RCC 7860 (cell line): Measurements from ENCODE around the gene HMMR.
"Not testable (repeated sequence)": the region's sequence is repeated elsewhere in the genome, so short reads cannot be mapped to it uniquely, and the experiment has no call there.

ENCODE experiments used
- DNase-seq: peaks from one replicate; pipeline ENCODE4 v3.0.0-alpha.2; 2015; ENCODE audit warnings: low spot score
- FAIRE-seq: peaks from 2 replicates; lab custom pipeline; 2012; peaks lifted over from hg19 to GRCh38; lab: Jason Lieb, UNC

The HMMR gene, protein sequence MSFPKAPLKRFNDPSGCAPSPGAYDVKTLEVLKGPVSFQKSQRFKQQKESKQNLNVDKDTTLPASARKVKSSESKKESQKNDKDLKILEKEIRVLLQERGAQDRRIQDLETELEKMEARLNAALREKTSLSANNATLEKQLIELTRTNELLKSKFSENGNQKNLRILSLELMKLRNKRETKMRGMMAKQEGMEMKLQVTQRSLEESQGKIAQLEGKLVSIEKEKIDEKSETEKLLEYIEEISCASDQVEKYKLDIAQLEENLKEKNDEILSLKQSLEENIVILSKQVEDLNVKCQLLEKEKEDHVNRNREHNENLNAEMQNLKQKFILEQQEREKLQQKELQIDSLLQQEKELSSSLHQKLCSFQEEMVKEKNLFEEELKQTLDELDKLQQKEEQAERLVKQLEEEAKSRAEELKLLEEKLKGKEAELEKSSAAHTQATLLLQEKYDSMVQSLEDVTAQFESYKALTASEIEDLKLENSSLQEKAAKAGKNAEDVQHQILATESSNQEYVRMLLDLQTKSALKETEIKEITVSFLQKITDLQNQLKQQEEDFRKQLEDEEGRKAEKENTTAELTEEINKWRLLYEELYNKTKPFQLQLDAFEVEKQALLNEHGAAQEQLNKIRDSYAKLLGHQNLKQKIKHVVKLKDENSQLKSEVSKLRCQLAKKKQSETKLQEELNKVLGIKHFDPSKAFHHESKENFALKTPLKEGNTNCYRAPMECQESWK

DNA sequence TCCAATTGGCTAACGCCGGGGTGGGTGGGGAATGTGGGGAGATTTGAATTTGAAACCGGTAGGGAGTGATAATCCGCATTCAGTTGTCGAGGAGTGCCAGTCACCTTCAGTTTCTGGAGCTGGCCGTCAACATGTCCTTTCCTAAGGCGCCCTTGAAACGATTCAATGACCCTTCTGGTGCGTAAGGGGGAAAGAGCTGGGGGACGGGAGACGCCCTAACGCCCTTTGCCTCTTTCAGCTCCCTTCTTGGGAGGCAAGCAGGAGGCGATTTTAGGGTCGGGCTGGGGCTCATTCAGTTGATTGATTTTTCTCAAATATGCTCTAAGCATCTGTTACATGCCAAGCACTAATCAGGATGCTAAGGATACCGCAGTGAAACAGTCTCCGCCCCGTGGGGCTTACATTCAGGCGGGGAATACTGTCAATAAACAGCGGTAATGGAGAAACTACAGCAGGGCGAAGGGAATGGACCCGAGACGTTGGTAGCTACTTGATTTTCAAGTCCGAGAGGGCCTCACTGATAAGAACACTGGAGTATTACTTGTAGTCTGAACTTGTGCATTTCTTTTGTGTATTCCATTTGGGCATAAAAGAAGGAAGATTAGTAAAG lies at the start of gene HMMR:
Gene HMMR, plus strand, starts transcription at position 71 of the 610 bp plus-strand sequence. Its CDS starts 61 bp downstream, at position 132.
- DNase-seq = peak; percentile 11

DNA sequence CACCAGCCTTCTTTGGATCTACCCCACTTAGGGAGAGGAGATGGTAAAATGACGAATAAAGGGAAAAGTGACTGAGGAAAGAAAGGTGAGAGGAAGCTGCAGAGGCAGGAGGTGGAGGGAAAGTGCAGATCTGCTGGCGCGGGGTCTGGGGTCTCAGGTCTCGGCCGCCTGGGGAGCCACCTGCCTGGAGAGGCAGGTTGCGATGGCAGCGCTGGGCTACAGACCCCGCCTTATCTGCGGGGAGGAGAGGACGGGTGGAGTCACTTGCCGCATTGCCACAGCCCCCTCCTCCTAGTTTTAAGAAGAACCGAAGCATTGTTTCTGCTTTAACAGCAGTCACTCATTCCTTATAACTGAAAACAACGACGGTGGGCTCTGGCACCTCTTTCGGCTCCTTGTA lies 44.8 kb upstream of the HMMR start:
- DNase-seq, FAIRE-seq: not testable (repeated sequence)

More for the DNA sequence above, at the start of gene HMMR:
- no peak for FAIRE-seq

DNA sequence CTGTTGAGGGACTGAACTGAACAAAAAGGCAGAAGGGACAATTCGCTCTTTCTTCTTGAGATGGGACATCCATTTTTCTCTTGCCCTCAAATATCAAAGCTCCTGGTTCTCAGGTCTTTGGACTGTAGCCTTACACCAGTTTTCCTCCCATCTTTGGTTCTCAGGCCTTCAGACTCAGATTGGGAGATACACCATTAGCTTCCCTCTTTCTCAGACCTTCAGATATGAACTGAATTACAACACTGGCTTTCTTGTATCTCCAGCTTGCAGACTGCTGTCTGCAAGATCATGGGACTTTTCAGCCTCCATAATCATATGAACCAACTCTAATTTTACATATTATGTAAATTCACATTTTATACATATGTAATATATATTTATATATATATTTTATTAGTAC lies 35.6 kb upstream of the HMMR start:
- DNase-seq (no peak), FAIRE-seq (no peak)

DNA sequence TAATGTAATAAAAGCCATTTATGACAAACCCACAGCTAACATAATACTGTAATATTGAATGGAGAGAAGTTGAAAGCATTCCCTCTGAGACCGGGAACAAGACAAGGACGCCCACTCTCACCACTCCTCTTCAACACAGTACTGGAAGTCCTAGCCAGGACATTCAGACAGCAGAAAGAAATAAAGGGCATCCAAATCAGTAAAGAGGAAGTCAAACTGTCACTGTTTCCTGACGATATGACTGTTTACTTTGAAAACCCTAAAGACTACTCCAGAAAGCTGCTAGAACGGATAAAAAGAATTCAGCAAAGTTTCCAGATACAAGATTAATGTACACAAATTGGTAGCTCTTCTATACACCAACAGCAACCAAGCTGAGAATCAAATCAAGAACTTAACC lies 34.3 kb upstream of the HMMR start:
- DNase-seq, FAIRE-seq: not testable (repeated sequence)

DNA sequence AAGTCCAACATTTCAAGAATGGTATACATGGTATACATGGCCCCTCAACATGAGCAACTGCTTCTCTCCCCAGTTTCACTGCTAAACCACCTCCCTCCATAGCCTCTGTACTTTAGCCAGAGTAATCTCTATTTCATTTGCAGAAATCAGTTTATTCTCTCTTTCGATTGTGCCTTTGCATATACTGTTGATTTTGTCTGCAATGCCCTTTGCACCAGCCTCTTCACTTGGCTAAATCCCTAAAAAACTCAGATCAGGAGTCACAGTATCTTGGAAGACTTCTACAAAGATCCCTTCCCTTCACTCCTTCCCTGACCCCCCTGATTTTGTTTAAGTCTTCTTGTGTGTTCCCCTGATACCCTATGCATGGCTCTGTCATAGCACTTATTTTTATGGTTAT lies 27.9 kb upstream of the HMMR start:
- FAIRE-seq (no peak), DNase-seq (no peak)

DNA sequence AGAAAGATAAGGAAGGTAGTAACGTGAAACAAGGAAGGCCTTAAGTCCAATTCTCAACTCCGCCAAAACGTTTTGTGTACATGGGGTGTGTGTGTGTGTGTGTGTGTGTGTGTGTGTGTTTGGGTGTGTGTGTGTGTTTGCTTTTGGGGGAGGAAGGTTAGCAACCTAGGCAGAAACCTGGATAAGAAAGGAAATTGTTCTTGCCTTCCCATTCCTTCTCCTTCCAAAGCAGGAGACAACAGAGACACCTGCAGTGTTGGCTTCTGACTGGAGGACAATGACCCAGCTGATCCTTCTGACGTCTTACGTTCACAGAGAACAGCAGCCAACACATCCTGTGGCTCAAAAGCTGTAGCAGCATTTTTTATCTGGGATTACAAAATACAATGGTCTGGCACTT lies 27.2 kb upstream of the HMMR start:
- no peak for FAIRE-seq
- no peak for DNase-seq

DNA sequence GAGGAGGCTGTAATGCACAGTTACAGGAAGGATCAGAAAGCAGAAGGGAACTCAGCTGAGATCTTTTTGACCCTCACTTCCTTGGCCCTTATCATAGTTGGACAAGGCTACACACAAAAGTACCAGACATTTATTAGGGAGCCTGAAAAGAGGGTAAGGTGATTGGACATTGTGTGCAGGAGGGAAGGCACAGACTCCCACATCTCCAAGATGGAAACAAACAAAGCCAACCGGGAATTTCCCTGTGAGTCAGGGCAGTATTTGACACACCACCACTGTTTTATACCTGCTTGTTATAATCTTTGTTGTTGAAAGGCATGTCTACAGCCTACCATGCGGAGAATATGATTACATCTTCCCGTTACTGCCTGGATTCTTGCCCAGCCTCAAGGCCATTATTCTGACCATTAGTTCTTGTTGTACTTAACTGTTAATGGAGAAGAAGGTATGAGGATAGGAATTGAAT lies 26.0 kb upstream of the HMMR start:
- DNase-seq (peak; percentile 68), FAIRE-seq (peak; percentile 51)

DNA sequence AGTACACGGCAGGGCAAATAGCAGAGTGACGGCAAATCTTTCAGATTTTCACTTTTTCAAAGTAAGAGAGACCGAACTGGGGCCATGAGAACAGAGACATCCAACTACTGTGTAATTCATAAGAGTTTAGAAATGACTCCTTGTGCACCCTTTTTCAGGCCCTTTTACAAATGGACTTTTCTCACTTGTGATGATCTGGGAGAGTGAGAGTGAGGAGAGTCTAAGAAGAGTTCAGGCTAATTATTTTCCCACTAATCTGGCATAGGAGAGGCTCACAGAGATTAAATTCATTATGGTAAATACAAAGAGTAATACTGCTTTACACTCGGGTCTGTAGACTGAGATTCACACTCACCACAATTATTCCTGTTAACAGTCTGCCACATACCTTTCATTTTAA lies 23.9 kb upstream of the HMMR start:
- FAIRE-seq = no peak
- no peak for DNase-seq

DNA sequence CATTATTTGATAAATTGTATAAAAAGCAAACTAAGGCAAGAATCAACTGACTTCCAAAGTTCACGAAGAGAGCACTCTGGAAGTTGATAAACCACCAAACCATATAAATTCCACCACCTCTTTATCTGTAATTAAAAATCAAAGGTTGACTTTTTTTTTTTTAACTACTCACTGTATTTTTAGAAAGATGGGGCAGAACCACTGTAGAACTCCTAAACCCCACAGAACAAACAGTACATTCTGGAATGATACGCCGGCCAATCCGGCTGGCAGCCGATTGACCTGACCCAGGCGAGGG lies 23.5 kb upstream of the HMMR start:
- FAIRE-seq (no peak), DNase-seq (no peak)

DNA sequence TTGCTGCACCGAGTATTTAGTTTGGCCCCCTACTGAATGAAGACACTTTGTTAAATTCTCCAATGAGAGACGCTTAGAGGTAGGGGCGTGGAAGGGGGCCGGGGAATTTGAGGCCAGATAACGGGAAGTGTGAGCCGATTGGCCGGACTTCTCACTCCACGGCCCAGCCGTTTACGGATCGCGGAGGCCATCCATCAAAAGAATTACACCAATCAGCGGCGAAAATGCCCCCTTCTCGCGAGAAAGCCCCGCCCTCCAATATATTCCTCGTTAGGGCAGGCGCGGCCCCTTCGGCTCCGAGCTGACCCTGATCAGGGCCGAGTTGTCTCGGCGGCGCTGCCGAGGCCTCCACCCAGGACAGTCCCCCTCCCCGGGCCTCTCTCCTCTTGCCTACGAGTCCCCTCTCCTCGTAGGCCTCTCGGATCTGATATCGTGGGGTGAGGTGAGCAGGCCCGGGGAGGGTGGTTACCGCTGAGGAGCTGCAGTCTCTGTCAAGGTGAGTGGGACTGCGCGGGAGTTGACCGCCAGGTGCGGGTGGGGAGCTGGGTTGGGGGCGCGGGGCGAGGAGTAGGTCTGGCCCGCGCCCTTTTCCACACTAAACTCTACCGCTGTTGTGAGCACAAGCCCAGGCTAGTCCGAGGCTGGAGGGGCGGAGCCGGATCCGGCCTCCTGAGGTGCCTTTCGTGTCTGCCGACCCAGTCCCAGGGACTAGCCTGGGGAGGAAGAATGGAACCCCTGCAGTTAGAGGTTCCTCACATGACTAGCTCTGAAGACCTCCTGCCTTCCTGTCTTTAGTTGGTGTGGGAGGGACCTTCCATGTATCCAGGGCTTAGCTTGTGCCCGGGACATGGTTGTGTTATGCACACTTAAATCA lies 22.9 kb upstream of the HMMR start, which contains the start of gene CCNG1:
Gene CCNG1, plus strand, starts transcription at position 287 of the 874 bp plus-strand sequence. CDS start 1,662 bp downstream, outside the sequence.
- DNase-seq = peak; percentile 93
- peak; percentile 96 for FAIRE-seq

DNA sequence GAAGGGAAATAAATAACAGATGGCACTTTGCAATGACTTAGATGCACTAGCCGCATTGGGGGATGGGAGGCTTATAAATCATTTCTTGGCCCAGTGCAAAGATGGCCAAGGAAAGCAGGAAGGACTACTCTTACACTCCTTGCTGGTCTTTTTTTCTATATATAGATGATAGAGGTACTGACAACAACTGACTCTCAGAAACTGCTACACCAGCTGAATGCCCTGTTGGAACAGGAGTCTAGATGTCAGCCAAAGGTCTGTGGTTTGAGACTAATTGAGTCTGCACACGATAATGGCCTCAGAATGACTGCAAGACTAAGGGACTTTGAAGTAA lies 21.4 kb upstream of the HMMR start:
- DNase-seq (peak; percentile 33), FAIRE-seq (peak; percentile 69)

DNA sequence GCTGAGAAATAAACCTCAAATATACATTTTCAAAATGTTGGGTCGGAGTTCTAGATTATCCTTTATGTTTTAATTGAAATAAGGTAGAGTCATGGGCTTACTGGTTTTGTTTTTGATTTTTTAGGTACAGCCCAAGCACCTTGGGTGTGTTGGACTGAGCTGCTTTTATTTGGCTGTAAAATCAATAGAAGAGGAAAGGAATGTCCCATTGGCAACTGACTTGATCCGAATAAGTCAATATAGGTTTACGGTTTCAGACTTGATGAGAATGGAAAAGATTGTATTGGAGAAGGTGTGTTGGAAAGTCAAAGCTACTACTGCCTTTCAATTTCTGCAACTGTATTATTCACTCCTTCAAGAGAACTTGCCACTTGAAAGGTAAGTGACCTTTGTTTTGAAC lies 19.5 kb upstream of the HMMR start:
- DNase-seq = no peak
- no peak for FAIRE-seq

DNA sequence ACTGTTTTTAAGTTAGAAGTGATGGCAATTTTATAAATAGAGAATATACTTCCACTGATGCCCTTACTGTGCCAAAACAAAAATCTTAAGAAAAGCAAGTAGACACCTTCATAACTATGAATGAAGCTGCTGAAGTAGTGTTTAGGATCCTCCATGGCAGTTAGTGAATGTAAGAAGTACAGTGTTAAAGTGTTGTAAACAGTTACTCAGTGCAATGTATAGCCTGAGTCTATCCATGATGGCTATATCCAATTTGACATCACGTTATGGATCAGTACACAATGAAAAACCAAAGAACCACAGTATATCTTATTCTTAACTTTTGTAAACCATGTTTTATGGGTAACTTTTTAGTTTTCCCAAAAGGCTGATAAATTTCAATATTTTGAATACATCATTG lies 15.9 kb upstream of the HMMR start:
- DNase-seq = no peak
- FAIRE-seq = no peak

DNA sequence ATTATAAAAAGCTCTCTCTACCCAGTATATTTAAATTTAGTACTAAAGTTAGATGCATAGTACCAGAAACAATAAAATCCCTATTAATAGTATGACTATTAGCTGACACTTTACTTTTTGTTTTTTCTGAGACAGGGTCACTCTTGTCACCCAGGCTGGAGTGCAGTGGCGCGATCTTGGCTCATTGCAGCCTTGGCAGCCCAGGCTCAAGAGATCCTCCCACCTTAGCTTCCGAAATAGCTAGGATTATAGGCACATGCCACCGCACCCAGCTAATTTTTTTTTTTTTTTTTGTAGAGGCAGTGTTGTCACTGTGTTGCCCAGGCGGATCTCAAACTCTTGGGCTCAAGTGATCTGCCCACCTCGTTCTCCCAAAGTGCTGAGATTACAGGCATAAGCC lies 15.1 kb upstream of the HMMR start:
- DNase-seq (no peak), FAIRE-seq (no peak)

DNA sequence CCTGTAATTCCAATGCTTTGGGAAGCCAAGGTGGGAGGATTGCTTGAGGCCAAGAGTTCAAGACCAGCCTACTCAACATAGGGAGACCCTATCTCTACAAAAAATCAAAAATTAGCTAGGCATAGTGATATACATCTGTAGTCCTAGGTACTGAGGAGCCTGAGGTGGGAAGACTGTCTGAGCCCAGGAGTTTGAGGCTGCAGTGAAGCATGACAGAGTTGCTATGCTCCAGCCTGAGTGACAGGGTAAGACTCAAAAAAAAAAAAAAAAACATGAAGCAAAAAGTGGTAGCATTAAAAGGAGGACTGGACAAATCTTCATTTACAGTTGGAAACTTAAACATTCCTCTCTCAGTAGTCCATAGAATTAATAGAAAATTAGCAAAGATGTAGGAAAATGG lies 13.2 kb upstream of the HMMR start:
- DNase-seq (no peak), FAIRE-seq (no peak)

DNA sequence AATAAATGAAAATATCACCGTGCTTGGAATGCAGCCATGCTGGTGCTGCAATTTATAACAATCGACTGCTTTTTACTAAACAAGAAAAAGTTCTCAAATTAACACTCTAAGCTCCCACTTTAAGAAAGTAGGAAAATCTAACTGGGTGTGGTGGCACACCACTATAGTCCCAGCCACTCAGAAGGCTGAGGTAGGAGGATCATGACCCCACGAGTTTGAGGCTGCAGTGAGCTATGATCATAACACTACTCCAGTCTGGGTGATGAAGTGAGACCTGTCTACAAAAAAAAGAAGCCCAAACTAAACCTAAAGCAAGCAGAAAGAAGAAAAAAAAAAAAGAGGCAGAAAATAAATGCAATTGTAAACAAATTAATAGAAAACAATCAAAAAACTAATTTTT lies 12.6 kb upstream of the HMMR start:
- DNase-seq = no peak
- FAIRE-seq = no peak

DNA sequence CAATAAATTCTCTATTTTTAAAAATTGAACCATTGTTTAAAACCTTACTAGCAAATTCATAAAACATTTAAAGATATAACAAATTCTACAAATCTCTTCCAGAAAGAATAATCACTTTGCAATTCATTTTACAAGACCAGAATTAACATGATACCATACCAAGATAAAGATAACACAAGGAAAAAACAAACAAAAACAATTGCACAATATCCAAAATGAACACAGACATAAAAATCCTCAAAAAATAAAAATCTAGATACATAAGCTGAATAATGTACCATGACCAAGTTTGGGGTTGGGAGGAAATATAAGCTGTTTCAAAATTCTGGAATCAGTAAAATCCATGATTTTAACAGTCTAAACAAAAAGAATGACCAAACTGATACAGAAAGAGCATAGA lies 11.9 kb upstream of the HMMR start:
- FAIRE-seq (peak; percentile 8), DNase-seq (no peak)

DNA sequence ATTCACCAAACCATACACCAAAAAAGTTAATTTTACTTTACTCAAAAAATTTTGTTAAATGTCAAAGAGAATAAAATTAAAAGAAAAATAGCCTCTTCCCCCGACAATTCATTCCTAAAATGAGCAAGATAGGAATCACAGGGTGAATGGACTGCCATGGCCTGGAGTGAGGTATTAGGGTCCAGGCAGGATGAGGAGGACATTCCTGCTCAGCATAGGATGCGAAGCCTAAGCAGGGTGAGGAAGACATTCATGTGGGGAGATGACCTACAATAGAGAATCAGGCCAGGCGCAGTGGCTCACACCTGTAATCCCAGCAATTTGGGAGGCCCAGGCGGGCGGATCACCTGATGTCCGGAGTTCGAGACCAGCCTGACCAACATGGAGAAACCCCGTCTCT lies 8.9 kb upstream of the HMMR start:
- no peak for FAIRE-seq
- no peak for DNase-seq

DNA sequence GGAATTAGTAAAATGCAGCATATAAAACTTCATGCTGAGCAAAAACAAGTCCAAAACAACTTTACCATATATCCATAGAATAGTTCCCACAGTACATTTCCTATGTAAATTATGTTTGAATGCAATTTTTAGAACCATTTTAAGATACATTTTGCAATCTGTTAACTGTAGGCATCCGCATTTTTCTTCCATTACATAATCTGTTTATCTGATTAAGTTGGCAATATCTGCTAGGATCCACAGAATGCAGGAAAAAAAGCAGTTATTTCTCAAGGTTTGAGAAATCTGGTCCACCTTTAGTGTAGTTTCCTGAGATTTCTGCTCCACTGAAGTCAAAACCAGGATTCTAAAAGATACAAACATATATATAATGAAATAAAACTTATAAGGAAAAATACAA lies 6.7 kb upstream of the HMMR start:
- no peak for DNase-seq
- no peak for FAIRE-seq

DNA sequence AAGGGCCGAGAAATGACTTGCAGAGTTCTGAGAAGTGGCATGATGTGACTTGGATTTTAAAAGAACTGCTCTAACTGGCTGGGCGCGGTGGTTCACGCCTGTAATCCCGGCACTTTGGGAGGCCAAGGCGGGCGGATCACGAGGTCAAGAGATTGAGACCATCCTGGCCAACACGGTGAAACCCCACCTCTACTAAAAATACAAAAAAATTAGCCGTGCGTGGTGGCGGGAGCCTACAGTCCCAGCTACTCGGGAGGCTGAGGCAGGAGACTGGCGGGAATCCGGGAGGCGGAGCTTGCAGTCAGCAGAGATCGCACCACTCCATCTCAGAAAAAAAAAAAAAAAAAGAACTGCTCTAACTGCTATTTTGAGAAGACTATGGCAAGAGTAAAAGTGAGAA lies 5.0 kb upstream of the HMMR start:
- not testable (repeated sequence) for FAIRE-seq

DNA sequence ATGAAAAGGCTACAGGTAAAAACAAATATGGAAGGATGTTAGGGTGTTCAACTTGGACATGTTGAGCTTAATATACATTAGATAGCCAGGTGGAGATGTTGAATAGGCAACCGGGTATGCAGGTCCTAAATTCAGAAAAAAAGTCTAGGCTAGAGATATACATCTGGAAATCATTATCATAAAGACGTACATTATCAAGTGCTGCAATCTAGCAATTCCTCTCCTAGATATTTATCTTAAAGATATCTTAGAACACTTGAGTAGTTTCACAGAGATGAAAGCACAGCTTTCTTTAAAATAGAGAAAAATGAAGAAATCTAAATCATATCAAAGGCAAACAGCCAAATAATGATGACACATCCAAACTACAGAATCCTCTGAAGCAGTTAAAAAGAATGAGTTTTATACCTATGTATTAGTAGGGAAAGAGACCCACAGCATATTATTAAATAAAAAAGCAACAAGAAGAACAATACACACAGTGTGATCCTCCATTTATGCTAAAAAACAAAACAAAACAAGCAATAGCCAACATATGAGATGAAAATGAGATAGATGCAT lies 4.3 kb upstream of the HMMR start:
- no peak for FAIRE-seq
- DNase-seq = no peak

More for the DNA sequence above, 5.0 kb upstream of the HMMR start:
- not testable (repeated sequence) for DNase-seq
